ENCODE results near the gene DNM1. TPM values are rescaled to one million over a fixed set of nuclear protein-coding genes. Genes with fewer than 3 reads are reported as not detected.

Gene DNM1
- total and polyA plus RNA-seq, 2 of the 8 experiments (the other 6 are each of a cell fraction or from before 2014, with no cell fraction given), result 34.3 to 62.7 TPM

DNA sequence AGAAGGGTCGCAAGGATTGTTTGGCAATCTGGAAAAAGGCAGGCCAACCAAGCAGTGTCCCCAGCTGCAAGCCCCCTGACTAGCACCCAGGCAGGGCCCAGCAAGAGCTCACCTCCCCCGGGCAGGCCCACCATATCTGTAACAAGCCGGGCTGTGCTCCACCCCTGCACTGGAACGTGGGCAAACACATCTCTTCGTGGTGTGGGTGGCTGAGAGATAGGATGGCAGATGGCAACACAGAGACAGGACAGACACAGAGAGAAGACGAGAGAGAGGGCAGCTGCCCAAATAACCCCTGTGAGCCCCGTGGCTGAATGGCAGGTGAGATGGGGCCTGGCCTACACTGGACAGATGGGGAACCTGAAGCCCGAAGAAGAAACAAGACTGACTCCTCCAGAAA, 33.7 kb upstream of the DNM1 start:
- no peak overlapping the region for H2BK120ac ChIP-seq (replicated peaks; ENCODE audit: low read depth, low read length)
- POLR2A ChIA-PET (ENCODE audit: partially characterized antibody), result interaction anchor here (0.9 to 1.5 kb wide), 6 partner anchors 9 to 67 kb away, joined by 3 to 4 read pairs (median 4); no protein-coding TSS in a partner anchor
- TF ChIP-seq POU5F1 (IDR thresholded peaks at IDR 0.05; ENCODE audit: low read depth, low read length) (no peak), FOSL1 (IDR thresholded peaks at IDR 0.05; ENCODE audit: insufficient read depth, low read depth, low read length) (no peak), SRF (IDR thresholded peaks at IDR 0.05; ENCODE audit: low read depth, low read length) (no peak), TBP (IDR thresholded peaks at IDR 0.05; ENCODE audit: low read depth, low read length) (no peak), SIX5 (IDR thresholded peaks at IDR 0.05; ENCODE audit: low read depth, low read length) (no peak), TAF7 (optimal IDR thresholded peaks at IDR 0.05; ENCODE audit: borderline replicate concordance, low read depth, low read length) (no peak), RXRA (IDR thresholded peaks at IDR 0.05; ENCODE audit: insufficient read depth, low read depth, low read length) (no peak)

More for the DNA sequence above, 33.7 kb upstream of the DNM1 start:
- Histone ChIP-seq H3K56ac (replicated peaks; ENCODE audit: insufficient read length, low read depth, low read length) (no peak overlapping the region), H3K4me3 (ENCODE audit: extremely low read depth in 1 of 4, insufficient read depth in 2 of 4, low read depth in 3 of 4, low read length in 4 of 4) (no peak overlapping the region), H3K14ac (ENCODE audit: insufficient read length) (no peak overlapping the region), H3K27me3 (replicated peaks in 1 of 4; ENCODE audit: control insufficient read depth in 3 of 4, extremely low read depth in 1 of 4, insufficient read depth in 3 of 4, low read length in 3 of 4) (no peaks in the 10 kb centered on the region), H3K4me1 (replicated peaks in 1 of 4; ENCODE audit: control insufficient read depth in 3 of 4, insufficient read depth in 4 of 4, low read length in 3 of 4) (peaks cover 0 to 2% (median 0%) of the 10 kb centered on the region in 4 experiments; a peak in 1 of 7 replicates), H3K23me2 (ENCODE audit: low read depth, low read length) (no peaks in the 10 kb centered on the region), H2BK20ac (ENCODE audit: low read length) (no peak overlapping the region), H2AFZ (ENCODE audit: low read length) (no peak overlapping the region), H4K20me1 (replicated peaks in 1 of 2; ENCODE audit: control insufficient read depth in 1 of 2, insufficient read depth in 2 of 2, low read length in 2 of 2) (peaks cover 3% of the 10 kb centered on the region in 2 experiments), H3K79me1 (ENCODE audit: low read depth, low read length) (no peaks in the 10 kb centered on the region), H4K91ac (replicated peaks; ENCODE audit: insufficient read length, low read length) (no peak overlapping the region), H3K79me2 (ENCODE audit: control insufficient read depth in 1 of 2, insufficient read depth in 2 of 2, low read length in 2 of 2) (no peaks in the 10 kb centered on the region), H2BK5ac (ENCODE audit: low read depth, low read length) (no peak overlapping the region), H2BK15ac (ENCODE audit: low read length) (no peak overlapping the region), H3K36me3 (ENCODE audit: control insufficient read depth in 2 of 4, insufficient read depth in 4 of 4, low read length in 3 of 4) (peaks cover 3 to 48% (median 18%) of the 10 kb centered on the region in 4 experiments), H4K8ac (ENCODE audit: extremely low read depth, insufficient read depth, low read length) (no peak overlapping the region), H3K4ac (replicated peaks; ENCODE audit: insufficient read length, low read depth, low read length) (no peak overlapping the region), H2BK12ac (ENCODE audit: low read depth, low read length) (no peak overlapping the region), H3K23ac (ENCODE audit: insufficient read length) (no peak overlapping the region), H3K4me2 (ENCODE audit: insufficient read depth in 1 of 2, low read depth in 2 of 2, low read length in 2 of 2) (no peak overlapping the region), H4K5ac (ENCODE audit: insufficient read length, low read depth, low read length) (no peak overlapping the region), H3K27ac (ENCODE audit: low read depth, low read length) (no peak overlapping the region), H3K18ac (ENCODE audit: extremely low read depth, low read length) (no peak overlapping the region), H3K9me3 (ENCODE audit: insufficient read depth in 2 of 2, low read depth in 1 of 2, low read length in 1 of 2) (no peaks in the 10 kb centered on the region), H3K9ac (replicated peaks in 1 of 4; ENCODE audit: extremely low read depth in 1 of 4, low read depth in 3 of 4, low read length in 3 of 4) (no peak overlapping the region), H2AK5ac (ENCODE audit: low read depth, low read length) (no peak overlapping the region)
- WGBS, 2 experiments (ENCODE audit: extremely low coverage in 1 of 2, insufficient coverage in 1 of 2, insufficient read length in 1 of 2, insufficient replicate concordance in 2 of 2, low coverage in 1 of 2, low lambda C conversion rate in 2 of 2, missing lambda C conversion rate in 1 of 2), result 94% methylated on average over 8 of the region's 8 CpGs; no CpG with 5 or more reads in 1 of the 2 experiments
- DNase-seq (ENCODE audit: low read depth in 1 of 2, low spot score in 2 of 2) (no peak), FAIRE-seq (no peak)
- CTCF ChIA-PET (ENCODE audit: partially characterized antibody), result interaction anchor here (1.0 to 1.9 kb wide), 3 partner anchors 9 to 21 kb away, joined by 4 to 8 read pairs (median 4); no protein-coding TSS in a partner anchor
